A172 (cell line): ENCODE results near the gene ANKRD13B. TPM values are rescaled to one million over a fixed set of nuclear protein-coding genes. Genes with fewer than 3 reads are reported as not detected.

Source experiments
- DNase-seq: peaks from one replicate; pipeline ENCODE4 v3.0.0-alpha.2; 2015; ENCODE audit warnings: low spot score
- total RNA-seq: library from RNA; depleted of rRNA; stranded (reverse); fragments of >200 nt; shearing (Covaris generic); gene quantifications from 2 replicates; pipeline ENCODE4 v1.2.3, GENCODE V29; 2014

The ANKRD13B gene
- total RNA-seq, 1 experiment from 2014 or later = 17.6 TPM

GRCh38 chr17:29616300-29617048 is 23.5 kb downstream of the ANKRD13B start:
- no peak for DNase-seq

DNA sequence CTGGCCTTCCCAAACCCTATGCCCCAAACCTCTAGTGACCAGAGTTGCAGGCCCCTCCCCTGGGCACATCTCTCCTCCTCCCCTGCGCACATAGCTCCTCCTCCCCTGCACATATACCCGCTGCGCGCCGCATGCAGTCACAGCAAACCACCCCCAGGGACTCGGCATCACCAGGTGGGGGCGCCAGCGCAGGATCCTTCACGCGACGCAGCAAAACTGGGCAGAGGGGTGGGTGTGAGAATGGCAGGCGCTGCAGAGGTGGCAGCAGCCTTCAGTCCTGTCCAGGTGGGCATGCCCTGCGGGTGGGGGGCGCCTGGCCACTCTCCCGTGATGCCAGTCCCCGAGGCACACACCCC is 24.2 kb downstream of the ANKRD13B start:
- DNase-seq = peak; percentile 10

GRCh38 chr17:29617481-29618271 is 24.7 kb downstream of the ANKRD13B start:
- DNase-seq = no peak

DNA sequence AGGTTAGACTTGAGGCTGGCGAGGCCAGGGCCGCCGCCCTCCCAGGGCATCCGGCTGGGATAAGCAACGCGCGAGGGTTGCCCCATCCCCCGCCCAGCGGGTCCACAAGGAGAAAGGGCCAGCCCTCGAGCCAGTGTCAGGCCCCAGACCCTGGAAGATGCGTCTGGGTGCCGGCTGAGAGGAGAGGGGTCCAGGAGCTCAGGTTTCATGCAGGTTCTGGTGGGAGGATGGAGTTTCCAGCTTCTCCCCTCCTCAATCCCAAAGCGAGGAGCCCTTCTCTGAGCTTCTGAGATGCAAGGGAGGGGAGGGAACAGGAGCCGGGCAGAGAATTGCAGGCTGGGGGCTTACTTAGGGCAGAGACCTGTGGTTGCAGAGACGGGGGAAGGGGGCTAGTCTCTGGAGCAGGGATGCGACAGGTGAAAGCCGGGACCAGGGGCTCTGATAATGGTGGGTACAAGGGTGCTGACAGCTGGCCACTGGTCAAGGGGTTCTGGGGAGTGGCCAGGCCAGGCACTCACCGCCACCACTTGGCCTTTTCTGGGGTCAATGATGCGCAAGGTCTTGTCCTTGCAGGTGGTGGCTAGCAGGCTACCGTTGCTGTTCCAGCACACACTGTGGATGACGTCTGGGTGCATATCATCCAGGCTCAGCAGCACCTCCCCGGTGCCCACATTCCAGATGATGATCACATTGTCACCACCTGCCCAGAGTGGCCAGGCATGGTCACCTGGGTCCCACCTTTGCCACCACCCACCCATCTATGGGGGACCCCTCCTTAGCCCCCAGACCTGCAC is 25.5 kb downstream of the ANKRD13B start:
- no peak for DNase-seq

GRCh38 chr17:29619251-29619650 is 26.3 kb downstream of the ANKRD13B start:
- DNase-seq = peak; percentile 63

- DNase-seq = peak; percentile 75
Observed at GRCh38 chr17:29620271-29620670, 27.3 kb downstream of the ANKRD13B start.

DNA sequence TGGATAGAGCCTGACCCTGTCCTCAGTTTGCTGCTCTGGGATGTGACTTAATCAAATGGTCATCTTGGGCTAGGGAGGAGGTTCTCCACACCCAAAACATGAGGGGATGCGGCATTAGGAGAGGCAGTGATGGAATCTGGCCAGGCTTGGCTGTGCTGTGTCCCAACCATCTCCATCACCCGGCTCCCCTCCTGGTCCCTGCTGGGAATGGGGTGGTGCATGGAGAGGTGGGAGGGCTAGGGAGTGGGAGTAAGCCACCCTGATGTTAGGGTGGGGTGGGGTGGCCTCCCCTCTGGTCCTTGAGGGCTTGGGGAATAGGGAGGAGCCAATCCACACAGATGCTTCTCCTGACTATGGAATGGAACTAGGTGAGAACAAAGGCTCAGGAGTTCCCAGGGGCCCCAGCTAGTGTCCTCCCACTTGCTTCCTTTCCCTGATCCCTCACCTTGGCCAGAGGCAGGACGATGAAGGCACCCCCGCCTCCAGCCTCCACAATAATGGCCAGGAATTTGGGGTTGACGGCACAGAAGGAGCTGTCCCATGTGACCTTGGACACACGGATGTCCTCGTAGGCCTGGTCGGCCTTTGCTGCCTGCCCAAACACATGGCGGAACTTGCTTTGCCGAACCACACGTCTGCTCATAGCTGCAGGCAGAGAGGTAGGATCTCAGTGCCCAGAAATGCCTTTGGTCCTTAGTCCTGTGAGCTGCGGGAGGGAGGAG is 28.0 kb downstream of the ANKRD13B start:
- no peak for DNase-seq

GRCh38 chr17:29621751-29622194 is 28.8 kb downstream of the ANKRD13B start:
- no peak for DNase-seq

DNA sequence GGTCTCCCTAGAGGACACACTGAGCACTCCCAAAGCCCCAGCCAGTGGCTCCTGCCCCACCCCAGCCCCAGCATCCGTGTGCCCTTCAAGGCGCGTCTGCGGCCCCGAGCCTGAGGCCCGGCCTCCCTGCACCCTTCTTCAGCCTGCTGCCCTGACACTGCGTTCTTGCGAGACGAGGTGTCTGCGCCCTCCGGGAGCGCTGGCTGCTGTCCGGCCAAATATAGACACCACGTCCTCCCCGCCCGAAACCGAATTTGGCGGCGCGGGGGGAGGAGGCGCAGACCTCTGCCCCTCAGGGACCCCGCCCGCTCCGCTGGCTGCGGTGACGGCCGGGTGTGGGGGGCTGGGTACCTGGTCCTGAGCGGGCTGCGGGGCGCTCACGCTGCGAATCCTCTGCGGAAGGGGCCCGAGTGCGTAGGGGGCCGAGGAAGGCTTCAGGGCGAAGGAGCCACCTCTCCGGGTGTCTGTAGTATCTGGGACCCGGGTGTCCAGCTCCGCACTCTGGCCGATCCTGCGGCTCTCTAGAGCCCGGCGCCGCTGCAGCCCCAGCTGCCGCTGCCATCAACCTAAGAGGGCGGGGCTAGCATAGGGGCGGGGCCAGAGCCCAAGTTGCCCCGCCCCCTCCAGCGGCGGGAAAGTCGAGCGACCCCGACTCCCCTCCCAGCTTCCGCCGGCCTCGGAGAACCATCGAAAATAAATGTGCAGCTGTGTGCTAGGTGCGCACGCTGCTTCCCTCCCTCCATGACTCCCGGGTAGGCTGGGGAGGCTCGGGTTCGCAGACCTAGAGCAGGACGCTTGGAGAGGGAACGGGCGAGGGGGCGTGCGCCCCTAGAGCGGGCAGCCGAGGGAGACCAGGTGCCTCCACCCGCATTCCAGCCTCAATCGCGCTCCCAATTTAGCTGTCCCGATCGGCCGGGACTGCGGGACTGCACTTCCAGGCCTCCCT is 29.7 kb downstream of the ANKRD13B start, which contains the start of gene CORO6:
TSS of gene CORO6 (minus strand) at position 576 of the 946 bp plus-strand sequence. CDS start 1,491 bp downstream, outside the sequence.
- peak; percentile 45 for DNase-seq

DNA sequence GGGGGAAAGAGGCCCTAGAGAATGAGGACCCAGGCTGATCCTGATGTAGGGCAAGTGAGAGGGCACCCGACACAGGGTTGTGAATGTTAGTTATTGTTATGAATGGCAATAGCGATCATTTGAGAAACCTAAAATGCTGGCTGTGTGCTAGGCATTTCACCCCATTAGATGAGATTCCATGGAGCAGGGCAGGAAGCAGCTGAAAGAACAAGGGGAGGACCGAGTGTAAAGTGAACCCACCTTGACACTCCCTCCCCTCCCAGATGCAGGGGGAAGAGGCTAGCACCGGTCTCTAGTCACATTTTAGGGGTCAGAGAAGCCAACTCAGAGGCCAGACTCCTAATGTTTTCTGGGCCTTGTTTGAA is 30.3 kb downstream of the ANKRD13B start:
- DNase-seq = no peak

DNA sequence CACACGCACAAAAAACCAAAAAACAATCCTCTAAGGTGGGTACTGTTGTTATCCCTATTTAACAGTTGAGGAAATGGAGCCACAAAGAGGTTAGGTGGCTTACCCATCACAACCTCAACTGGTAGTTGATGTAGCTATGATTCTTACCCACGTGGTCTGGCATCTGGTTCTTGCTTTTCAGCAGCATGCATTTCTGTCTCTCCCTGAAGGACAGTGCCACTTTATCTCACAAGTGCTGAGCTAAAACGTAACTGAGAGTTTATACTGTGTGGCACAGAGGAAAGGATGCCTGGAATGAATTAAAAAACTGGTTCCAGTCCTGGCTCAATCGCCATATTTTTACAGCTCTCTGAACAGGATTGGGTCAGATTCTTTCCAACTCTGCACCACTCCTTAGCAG is 31.7 kb downstream of the ANKRD13B start:
- DNase-seq = no peak

DNA sequence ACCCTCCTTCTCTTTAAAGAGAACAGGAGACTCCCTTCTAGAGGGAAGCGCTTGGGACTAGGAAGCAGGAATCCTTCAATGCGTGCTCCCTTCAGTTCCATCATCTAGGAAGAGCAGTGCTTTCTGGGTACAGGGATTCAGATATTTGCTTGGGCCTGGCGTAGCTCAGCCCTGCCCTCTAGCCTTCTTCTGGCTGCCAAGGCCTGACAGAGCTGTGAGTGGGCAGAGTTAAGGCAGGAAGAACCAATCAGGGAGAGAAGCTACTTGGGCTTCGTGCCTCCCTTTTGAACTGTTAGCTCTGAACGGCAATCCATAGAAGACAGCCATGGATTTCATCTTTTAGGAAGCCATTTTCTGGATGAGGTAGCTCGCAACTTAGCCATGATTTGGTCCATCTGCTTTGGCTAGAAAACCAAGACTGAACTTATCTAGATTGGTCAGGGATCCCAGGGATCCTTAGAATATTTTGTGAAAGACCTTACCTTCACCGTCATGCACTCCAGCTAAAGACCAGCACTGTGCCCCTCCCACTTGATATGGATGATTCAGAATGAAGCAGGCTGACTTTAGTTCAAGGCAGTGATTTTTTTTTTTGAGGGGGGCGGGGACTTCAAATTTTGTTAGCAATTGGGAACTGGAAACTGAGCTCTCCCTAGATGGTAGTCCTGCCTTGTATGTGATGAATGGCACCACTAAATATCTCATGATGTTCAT is 32.3 kb downstream of the ANKRD13B start:
- peak; percentile 85 for DNase-seq

DNA sequence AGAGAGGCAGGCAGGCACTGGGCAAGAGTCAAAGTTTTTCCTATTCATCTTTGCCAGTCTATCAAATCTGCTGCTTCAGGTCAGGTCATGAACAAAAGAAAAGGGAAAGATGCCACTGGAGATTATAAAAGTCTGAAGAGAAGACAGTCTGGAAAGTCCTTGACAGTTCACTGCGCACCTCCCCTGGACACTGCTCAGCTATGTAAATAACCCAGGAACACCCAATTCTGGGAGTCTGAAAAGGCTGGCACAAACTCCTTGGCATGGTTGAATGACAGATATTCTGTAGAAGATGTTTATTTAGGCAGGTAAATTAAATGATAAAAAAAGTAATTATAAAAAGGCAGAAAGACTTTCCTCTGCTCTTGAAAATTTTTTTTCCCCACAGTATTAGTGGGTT is 35.0 kb downstream of the ANKRD13B start:
- DNase-seq = no peak

DNA sequence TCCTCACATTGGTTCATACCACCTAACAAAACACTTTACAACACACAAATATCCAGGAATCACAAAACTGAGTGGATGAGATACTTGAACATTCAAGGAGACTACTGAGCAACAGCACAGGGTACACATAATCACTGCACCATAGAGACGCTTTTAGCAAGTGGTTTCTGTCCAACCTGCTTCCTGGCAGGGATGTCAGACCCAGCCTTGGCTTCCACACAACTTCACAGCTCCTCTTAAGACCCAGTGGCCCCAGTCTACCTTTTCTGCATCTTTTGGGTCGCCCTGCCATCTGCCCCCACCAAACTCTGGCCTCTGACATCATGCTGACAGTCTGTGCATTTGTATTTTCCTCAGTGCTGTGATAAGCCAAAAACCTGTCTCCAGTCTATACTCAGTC is 35.7 kb downstream of the ANKRD13B start:
- no peak for DNase-seq

DNA sequence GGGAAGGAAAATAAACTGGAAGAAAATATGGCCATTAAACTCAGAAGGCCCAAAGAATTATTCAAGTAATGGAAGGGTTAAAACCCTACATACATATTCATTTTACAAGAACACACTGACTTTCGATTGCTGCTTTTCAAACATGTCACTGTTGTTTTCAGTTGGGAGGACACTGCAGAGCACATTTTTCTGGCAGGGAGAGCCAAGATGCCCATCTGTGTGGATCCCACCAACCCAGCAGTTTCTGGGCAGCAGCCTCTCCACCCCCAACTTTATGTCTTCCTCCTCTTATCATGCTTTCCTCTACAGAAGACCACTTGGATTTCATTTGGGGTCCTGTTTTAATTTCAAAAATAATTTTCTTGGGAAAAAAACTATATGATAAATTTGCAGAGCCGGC is 36.9 kb downstream of the ANKRD13B start:
- no peak for DNase-seq

- no peak for DNase-seq
Observed at GRCh38 chr17:29630630-29631193, 37.8 kb downstream of the ANKRD13B start.

- no peak for DNase-seq
Observed at GRCh38 chr17:29633886-29634285, 41.0 kb downstream of the ANKRD13B start.

DNA sequence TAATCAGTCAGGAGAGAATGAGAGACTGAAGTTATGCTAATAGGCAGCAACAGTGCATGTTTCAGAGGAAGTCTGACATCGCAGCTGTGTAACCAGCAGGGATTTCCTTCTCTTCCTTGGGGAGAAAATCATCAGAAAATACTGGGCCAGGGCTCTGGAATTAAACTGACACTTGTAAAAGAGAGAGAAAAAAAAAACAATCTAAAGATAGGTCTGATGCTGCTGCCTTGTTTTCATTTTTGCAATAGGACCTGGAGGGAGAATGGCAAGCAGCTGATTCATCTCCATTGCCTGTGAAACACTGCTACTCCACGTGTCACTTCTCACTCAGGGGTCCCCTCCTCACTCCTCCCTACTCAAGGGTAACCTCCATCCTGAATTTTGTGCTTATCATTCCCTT is 47.5 kb downstream of the ANKRD13B start:
- peak; percentile 63 for DNase-seq

DNA sequence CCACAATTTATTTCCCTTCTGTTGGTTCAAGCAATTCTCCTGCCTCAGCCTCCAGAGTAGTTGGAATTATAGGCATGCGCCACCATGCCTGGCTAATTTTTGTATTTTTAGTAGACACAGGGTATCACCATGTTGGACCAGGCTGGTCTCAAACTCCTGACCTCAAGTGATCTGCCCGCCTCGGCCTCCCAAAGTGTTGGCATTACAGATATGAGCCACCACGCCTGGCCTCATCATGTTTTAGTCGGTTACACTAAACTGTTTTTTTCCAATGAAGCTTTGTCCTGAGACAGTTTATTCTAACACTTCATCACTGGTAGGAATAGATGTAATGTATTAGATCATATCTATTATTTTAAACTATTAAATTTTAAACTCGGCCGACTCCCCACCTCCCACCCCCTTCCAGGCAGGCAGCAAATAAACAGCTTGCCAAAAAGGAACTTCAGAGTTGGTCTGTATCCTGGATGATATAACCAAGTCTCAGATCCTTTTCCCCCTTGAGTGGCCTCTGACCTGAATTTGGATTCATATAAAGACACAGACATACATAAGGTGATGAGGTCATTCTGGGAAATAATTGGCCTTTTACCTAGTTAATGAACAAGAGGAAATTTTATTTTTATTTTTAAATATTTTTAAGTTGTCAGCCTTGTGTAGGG is 48.2 kb downstream of the ANKRD13B start:
- no peak for DNase-seq
